Neural crest cell (in vitro differentiated cells): ENCODE results near the gene IBA57. TPM values are rescaled to one million over a fixed set of nuclear protein-coding genes. Genes with fewer than 3 reads are reported as not detected.
A peak's percentile ranks its signal among the peaks of the same experiment; 100 is the strongest.

ENCODE experiments used
- DNase-seq: peaks from one replicate; pipeline ENCODE4 v3.0.0; 2021; ENCODE audit warnings: low read depth, mixed read lengths, low spot score
- H3K27ac Mint-ChIP-seq: one replicate; pipeline ENCODE4 v1.8.0; 2021; ENCODE audit warnings: mild to moderate bottlenecking, mixed read lengths; ENCODE audit not compliant: unreplicated experiment
- H3K27me3 Mint-ChIP-seq: 2 replicates; pipeline ENCODE4 v1.8.0; 2021; ENCODE audit warnings: low read depth, mild to moderate bottlenecking, mixed read lengths
- H3K36me3 Mint-ChIP-seq: 2 replicates; pipeline ENCODE4 v1.8.0; 2021; ENCODE audit warnings: low read depth, mild to moderate bottlenecking, mixed read lengths
- H3K4me1 Mint-ChIP-seq: 2 replicates; pipeline ENCODE4 v1.8.0; 2021; ENCODE audit warnings: mixed read lengths
- H3K4me3 Mint-ChIP-seq: one replicate; pipeline ENCODE4 v1.8.0; 2021; ENCODE audit warnings: mild to moderate bottlenecking, mixed read lengths
- H3K9me3 Mint-ChIP-seq: 2 replicates; pipeline ENCODE4 v1.8.0; 2021; ENCODE audit warnings: mixed read lengths
- total RNA-seq: library from RNA; stranded (reverse); gene quantifications from 2 replicates; pipeline ENCODE4 v1.2.1, GENCODE V29; 2021
- TF ChIP-seq, protein P1 (sequence below): fragments of 200-600 bp; sonication (generic); conservative IDR thresholded peaks from 2 replicates; pipeline ENCODE4 v1.5.0; 2021; ENCODE audit warnings: antibody characterized with exemption, mild to moderate bottlenecking

The IBA57 gene
- total RNA-seq, 1 donor from 2014 or later: 10.4 TPM

DNA sequence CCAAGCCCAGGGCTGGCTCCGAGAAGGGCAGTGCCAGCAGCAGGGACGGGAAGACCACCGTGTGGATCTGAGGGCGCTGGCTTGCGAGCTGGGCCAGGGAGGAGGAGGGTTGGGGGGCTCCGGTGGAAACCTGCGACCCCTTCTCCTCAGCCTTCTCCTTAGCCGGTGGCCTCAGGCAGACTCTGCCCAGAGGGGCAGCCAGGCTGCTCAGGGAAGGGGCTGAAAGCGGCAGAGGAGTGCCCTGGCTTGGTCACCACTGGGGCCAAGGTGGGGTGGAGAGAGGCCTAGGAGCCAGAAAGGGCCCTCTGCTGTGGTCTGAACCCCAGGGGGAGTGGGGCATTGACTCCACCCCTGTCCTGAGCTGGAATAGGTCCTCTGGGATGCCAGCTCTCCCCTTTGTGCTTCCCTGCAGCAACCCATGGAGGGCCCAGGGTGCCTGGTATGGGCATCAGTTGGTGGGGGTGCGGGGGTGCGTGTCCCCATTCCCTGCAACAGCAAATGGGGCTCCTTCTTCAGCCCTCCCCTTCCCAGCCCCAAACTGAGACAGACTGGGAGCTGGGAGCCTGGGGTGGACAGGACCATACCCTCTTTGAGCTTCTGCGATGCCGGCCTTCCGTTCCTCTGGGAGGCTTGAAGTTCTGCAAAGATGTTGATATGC, 6.5 kb upstream of the IBA57 start:
- no peak overlapping the region for H3K27ac Mint-ChIP-seq
- no peaks in the 10 kb centered on the region for H3K9me3 Mint-ChIP-seq
- TF ChIP-seq, protein P1, sequence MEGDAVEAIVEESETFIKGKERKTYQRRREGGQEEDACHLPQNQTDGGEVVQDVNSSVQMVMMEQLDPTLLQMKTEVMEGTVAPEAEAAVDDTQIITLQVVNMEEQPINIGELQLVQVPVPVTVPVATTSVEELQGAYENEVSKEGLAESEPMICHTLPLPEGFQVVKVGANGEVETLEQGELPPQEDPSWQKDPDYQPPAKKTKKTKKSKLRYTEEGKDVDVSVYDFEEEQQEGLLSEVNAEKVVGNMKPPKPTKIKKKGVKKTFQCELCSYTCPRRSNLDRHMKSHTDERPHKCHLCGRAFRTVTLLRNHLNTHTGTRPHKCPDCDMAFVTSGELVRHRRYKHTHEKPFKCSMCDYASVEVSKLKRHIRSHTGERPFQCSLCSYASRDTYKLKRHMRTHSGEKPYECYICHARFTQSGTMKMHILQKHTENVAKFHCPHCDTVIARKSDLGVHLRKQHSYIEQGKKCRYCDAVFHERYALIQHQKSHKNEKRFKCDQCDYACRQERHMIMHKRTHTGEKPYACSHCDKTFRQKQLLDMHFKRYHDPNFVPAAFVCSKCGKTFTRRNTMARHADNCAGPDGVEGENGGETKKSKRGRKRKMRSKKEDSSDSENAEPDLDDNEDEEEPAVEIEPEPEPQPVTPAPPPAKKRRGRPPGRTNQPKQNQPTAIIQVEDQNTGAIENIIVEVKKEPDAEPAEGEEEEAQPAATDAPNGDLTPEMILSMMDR: no peak
- H3K27me3 Mint-ChIP-seq: peaks cover 3% of the 10 kb centered on the region
- H3K4me1 Mint-ChIP-seq: peaks cover under 1% of the 10 kb centered on the region
- no peak for DNase-seq
- H3K36me3 Mint-ChIP-seq: no peaks in the 10 kb centered on the region
- no peak overlapping the region for H3K4me3 Mint-ChIP-seq

DNA sequence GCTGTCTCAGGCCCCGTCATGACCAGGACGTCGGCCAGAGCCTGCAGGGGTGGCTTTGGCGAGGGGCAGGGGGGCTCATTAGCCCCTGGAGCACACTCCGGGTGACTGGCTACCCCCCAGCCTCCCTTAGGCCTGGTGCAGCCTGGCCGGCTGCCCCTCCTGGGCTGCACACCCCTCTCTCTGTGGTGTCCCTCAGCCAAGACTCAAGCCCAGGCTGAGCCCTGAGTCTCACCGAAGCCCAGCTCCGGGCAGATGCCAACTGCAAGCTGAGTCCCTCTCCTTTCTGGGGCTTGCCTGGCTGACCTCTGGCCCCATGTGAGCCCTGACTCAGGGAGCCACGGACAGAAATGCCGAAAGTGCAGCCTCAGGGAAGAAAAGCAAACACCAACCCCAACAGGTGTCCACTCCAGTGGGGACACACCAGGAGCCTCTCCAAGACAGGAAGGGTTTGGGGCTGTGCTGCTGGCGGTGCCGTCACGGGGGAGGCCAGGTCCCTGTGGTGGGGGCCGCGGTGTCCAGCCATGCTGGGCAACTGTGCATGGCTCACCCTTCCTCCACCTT, 5.3 kb upstream of the IBA57 start:
- TF ChIP-seq, protein P1: no peak
- Mint-ChIP-seq H3K27ac (no peak overlapping the region), H3K4me1 (peaks cover 12% of the 10 kb centered on the region), H3K9me3 (no peaks in the 10 kb centered on the region), H3K36me3 (no peaks in the 10 kb centered on the region), H3K27me3 (peaks cover 3% of the 10 kb centered on the region), H3K4me3 (no peak overlapping the region)
- DNase-seq: no peak

DNA sequence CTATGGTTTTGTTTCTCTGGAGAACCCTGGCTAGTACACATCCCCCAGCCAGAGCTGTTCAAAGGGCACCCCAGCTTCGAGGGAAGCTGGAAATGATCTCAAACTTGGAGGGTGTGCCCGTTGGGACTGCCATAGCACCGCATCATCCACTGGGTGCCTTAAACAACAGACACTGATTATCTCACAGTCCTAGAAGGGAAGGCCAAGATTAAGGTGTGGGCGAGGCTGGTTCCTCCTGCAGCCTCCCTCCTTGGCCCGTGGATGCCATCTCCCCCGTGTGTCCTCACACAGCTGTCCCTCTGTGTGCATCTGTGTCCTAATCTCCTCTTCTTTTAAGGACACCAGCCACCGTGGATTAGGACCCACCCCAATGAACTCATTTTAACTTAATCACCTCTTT, 4.2 kb upstream of the IBA57 start:
- no peaks in the 10 kb centered on the region for H3K9me3 Mint-ChIP-seq
- H3K36me3 Mint-ChIP-seq: no peaks in the 10 kb centered on the region
- H3K27me3 Mint-ChIP-seq: peaks cover 3% of the 10 kb centered on the region
- no peak for DNase-seq
- peak overlapping the region; percentile 61 for H3K4me3 Mint-ChIP-seq
- H3K4me1 Mint-ChIP-seq: peaks cover 13% of the 10 kb centered on the region
- TF ChIP-seq, protein P1: no peak
- no peak overlapping the region for H3K27ac Mint-ChIP-seq

GRCh38 chr1:228161866-228162265, 3.7 kb upstream of the IBA57 start:
- TF ChIP-seq, protein P1: no peak
- peaks cover 17% of the 10 kb centered on the region for H3K4me1 Mint-ChIP-seq
- peaks cover 3% of the 10 kb centered on the region for H3K27me3 Mint-ChIP-seq
- H3K36me3 Mint-ChIP-seq: no peaks in the 10 kb centered on the region
- H3K27ac Mint-ChIP-seq: peak overlapping the region; percentile 57
- DNase-seq: no peak
- H3K9me3 Mint-ChIP-seq: no peaks in the 10 kb centered on the region
- peak overlapping the region; percentile 61 for H3K4me3 Mint-ChIP-seq

GRCh38 chr1:228162286-228163006, 3.2 kb upstream of the IBA57 start:
- H3K36me3 Mint-ChIP-seq: no peaks in the 10 kb centered on the region
- H3K4me3 Mint-ChIP-seq: no peak overlapping the region
- H3K27me3 Mint-ChIP-seq: peaks cover 3% of the 10 kb centered on the region
- H3K27ac Mint-ChIP-seq: no peak overlapping the region
- TF ChIP-seq, protein P1: no peak
- no peaks in the 10 kb centered on the region for H3K9me3 Mint-ChIP-seq
- no peak for DNase-seq
- peaks cover 19% of the 10 kb centered on the region for H3K4me1 Mint-ChIP-seq
